ENCODE results near the gene ABCA2. TPM values are rescaled to one million over a fixed set of nuclear protein-coding genes. Genes with fewer than 3 reads are reported as not detected.

Gene ABCA2, protein sequence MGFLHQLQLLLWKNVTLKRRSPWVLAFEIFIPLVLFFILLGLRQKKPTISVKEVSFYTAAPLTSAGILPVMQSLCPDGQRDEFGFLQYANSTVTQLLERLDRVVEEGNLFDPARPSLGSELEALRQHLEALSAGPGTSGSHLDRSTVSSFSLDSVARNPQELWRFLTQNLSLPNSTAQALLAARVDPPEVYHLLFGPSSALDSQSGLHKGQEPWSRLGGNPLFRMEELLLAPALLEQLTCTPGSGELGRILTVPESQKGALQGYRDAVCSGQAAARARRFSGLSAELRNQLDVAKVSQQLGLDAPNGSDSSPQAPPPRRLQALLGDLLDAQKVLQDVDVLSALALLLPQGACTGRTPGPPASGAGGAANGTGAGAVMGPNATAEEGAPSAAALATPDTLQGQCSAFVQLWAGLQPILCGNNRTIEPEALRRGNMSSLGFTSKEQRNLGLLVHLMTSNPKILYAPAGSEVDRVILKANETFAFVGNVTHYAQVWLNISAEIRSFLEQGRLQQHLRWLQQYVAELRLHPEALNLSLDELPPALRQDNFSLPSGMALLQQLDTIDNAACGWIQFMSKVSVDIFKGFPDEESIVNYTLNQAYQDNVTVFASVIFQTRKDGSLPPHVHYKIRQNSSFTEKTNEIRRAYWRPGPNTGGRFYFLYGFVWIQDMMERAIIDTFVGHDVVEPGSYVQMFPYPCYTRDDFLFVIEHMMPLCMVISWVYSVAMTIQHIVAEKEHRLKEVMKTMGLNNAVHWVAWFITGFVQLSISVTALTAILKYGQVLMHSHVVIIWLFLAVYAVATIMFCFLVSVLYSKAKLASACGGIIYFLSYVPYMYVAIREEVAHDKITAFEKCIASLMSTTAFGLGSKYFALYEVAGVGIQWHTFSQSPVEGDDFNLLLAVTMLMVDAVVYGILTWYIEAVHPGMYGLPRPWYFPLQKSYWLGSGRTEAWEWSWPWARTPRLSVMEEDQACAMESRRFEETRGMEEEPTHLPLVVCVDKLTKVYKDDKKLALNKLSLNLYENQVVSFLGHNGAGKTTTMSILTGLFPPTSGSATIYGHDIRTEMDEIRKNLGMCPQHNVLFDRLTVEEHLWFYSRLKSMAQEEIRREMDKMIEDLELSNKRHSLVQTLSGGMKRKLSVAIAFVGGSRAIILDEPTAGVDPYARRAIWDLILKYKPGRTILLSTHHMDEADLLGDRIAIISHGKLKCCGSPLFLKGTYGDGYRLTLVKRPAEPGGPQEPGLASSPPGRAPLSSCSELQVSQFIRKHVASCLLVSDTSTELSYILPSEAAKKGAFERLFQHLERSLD (N-terminal part only)
- 26.4 and 30.1 TPM in 2 replicates for total RNA-seq
- long read RNA-seq: 0 reads

DNA sequence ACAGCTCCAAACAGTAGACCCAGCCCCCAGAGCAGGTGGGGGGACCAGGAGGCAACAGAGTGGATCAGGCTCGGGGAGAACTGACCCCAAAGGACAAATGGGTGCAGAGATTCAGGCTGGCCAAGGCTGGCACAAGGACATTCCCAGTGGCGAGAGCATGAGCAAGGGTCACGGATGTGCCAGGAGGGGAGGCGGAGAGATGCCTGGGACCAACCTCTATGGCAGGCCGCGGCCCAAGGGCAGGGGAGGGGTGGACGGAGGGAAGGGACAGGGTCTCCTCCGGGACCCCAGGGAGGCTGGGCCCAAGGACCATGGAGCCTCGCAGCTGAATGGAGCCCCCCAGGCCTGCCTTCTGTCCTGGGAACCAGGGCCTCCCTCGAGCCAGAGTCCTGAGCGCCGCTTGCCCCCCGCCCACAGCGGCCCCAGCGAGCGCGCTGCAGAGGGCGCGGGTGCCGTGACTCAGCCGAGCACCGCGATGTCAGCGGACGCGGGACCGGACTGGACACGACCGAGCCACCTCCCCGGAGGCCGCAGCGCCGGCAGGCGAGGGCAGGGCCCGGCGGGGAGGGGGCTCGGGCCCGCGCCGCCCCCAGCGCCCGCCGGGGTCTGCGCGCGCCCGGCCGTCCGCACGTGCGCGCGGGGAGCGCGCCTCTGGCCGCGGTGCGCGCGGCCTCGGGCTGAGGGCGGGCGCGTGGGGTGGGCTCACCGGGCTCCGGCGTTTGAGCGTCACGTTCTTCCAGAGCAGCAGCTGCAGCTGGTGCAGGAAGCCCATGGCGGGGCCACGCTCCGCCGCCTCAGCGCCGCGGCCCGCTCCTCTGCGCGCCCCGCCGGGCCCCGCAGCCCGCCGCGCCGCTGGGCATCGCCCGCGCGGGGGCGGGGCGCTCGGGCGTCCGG lies at the start of gene ABCA2:
TSS of gene ABCA2 (minus strand) at position 869 of the 894 bp plus-strand sequence. CDS start at position 772, 97 bp downstream.
- Mint-ChIP-seq H3K4me1 (ENCODE audit: low read depth) (peaks cover 2% of the 10 kb centered on the region), H3K9me3 (ENCODE audit: low read depth) (no peaks in the 10 kb centered on the region), H3K36me3 (ENCODE audit: insufficient read depth) (no peaks in the 10 kb centered on the region), H3K4me3 (ENCODE audit: low read depth) (peak within 1 kb of the TSS; percentile 75), H3K27ac (peak within 1 kb of the TSS; percentile 33), H3K27me3 (peaks cover 3% of the 10 kb centered on the region)
- no peak for DNase-seq (ENCODE audit: low spot score, unreplicated experiment)
- TF ChIP-seq CTCF (IDR thresholded peaks at IDR 0.05; ENCODE audit: unreplicated experiment): no peak

GRCh38 chr9:137077010-137077747 lies 49.1 kb upstream of the ABCA2 start, which contains the start of gene UAP1L1:
UAP1L1 (plus strand) TSS chr9:137077517; CDS start chr9:137077533, 16 bp downstream.
- H3K9me3 Mint-ChIP-seq (ENCODE audit: low read depth): no peaks in the 10 kb centered on the region
- peaks cover 57% of the 10 kb centered on the region for H3K27me3 Mint-ChIP-seq

DNA sequence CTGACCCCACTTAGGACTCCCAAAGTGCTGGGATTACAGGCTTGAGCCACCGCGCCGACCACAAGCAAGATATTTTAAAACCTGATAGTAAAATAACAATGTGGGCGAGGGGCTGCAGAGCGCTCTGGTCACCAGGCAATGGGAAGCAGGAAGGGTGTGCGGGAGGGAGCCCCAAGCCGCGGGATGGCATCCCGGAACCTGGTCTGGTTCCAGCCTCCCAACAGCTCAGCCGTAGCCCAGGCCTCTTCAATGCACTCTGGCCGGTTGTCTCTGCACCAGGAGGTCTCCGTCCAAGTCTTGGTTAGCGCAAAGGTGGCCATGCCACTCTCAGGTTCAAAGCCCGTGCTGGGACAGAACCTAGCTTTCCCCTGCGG lies 48.6 kb upstream of the ABCA2 start:
- no peaks in the 10 kb centered on the region for H3K4me1 Mint-ChIP-seq (ENCODE audit: low read depth)
- DNase-seq (ENCODE audit: low spot score, unreplicated experiment): no peak
- peak overlapping the region; percentile 44 for H3K4me3 Mint-ChIP-seq (ENCODE audit: low read depth)
- TF ChIP-seq CTCF (IDR thresholded peaks at IDR 0.05; ENCODE audit: unreplicated experiment): no peak
- H3K27ac Mint-ChIP-seq: no peak overlapping the region
- H3K27me3 Mint-ChIP-seq: peaks cover 52% of the 10 kb centered on the region
- no peaks in the 10 kb centered on the region for H3K36me3 Mint-ChIP-seq (ENCODE audit: insufficient read depth)
- no peaks in the 10 kb centered on the region for H3K9me3 Mint-ChIP-seq (ENCODE audit: low read depth)

More at GRCh38 chr9:137077010-137077747, 49.1 kb upstream of the ABCA2 start, which contains the start of gene UAP1L1:
- peak within 1 kb of the TSS; percentile 47 for H3K4me3 Mint-ChIP-seq (ENCODE audit: low read depth)
- no peak for TF ChIP-seq CTCF (IDR thresholded peaks at IDR 0.05; ENCODE audit: unreplicated experiment)
- DNase-seq (ENCODE audit: low spot score, unreplicated experiment): no peak
- H3K36me3 Mint-ChIP-seq (ENCODE audit: insufficient read depth): no peaks in the 10 kb centered on the region
- H3K4me1 Mint-ChIP-seq (ENCODE audit: low read depth): no peaks in the 10 kb centered on the region
- H3K27ac Mint-ChIP-seq: no peak within 1 kb of the TSS

DNA sequence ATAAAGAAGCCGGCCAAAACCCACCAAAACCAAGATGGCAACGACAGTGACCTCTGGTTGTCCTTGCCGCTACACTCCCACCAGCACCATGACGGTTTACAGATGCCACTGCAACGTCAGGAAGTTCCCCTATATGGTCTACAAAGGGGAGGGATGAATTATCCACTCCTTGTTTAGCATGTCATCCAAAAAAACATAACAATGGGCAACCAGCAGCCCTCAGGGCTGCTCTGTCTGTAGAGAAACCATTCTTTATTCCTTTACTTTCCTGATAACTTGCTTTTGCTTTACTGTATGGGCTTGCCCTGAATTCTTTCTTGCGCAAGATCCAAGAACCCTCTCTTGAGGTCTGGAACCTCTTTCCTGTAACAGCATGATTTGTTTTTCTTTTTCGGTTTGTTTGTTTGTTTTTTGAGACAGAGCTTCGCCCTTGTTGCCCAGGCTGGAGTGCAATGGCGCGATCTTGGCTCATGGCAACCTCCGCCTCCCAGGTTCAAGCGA lies 47.3 kb upstream of the ABCA2 start:
- Mint-ChIP-seq H3K4me3 (ENCODE audit: low read depth) (no peak overlapping the region), H3K4me1 (ENCODE audit: low read depth) (peaks cover 6% of the 10 kb centered on the region), H3K9me3 (ENCODE audit: low read depth) (no peaks in the 10 kb centered on the region), H3K36me3 (ENCODE audit: insufficient read depth) (no peaks in the 10 kb centered on the region), H3K27me3 (peaks cover 50% of the 10 kb centered on the region), H3K27ac (no peak overlapping the region)
- DNase-seq (ENCODE audit: low spot score, unreplicated experiment): no peak
- no peak for TF ChIP-seq CTCF (IDR thresholded peaks at IDR 0.05; ENCODE audit: unreplicated experiment)
